ENCODE results near the gene FOXP1. TPM values are rescaled to one million over a fixed set of nuclear protein-coding genes. Genes with fewer than 3 reads are reported as not detected.

The FOXP1 gene
- polyA plus RNA-seq, 1 experiment: 56.6 TPM

DNA sequence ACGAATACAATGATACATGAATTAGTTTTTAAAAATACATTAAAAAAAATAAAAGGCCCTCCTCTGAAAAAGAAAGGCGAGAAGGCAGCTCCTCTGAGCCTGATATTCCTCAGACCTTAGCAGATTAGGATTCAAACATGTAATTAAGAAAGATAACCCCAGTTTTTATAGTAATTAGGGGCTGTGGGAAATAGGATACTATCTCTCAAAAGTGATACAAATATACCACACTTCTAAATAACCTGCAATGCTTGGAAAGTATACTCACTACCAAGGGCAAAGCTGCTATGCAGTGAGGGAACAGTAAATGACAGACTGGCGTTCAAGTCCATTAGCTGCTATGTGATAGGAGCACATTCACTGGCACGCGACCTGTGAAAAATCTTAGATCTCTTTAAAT is 445.1 kb downstream of the FOXP1 start:
- TF ChIP-seq, protein P1, sequence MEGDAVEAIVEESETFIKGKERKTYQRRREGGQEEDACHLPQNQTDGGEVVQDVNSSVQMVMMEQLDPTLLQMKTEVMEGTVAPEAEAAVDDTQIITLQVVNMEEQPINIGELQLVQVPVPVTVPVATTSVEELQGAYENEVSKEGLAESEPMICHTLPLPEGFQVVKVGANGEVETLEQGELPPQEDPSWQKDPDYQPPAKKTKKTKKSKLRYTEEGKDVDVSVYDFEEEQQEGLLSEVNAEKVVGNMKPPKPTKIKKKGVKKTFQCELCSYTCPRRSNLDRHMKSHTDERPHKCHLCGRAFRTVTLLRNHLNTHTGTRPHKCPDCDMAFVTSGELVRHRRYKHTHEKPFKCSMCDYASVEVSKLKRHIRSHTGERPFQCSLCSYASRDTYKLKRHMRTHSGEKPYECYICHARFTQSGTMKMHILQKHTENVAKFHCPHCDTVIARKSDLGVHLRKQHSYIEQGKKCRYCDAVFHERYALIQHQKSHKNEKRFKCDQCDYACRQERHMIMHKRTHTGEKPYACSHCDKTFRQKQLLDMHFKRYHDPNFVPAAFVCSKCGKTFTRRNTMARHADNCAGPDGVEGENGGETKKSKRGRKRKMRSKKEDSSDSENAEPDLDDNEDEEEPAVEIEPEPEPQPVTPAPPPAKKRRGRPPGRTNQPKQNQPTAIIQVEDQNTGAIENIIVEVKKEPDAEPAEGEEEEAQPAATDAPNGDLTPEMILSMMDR (IDR thresholded peaks at IDR 0.05; ENCODE audit: low read depth, low read length): no peak
- DNase-seq (ENCODE audit: low read depth, low spot score): no peak
- ChIA-PET POLR2A (no interaction called here), CTCF (no interaction called here)
- Histone ChIP-seq H3K27ac (ENCODE audit: low read depth, low read length) (no peak overlapping the region), H3K4me3 (ENCODE audit: low read depth, low read length) (no peak overlapping the region), H3K9me3 (ENCODE audit: control insufficient read depth, insufficient read depth, low read length) (0 out of 2 replicates have a peak, but pooled peaks cover 3% of the 10 kb centered on the region), H3K27me3 (ENCODE audit: control insufficient read depth, insufficient read depth, low read length) (no peaks in the 10 kb centered on the region)

- ChIA-PET CTCF (interaction anchor here (0.5 to 2.5 kb wide), 3 partner anchors 261 to 1773 kb away, joined by 3 to 5 read pairs (median 3); no protein-coding TSS in a partner anchor), POLR2A (interaction anchor here (1.4 kb wide), 1 partner anchor 49 kb away, joined by 3 read pairs; no protein-coding TSS in a partner anchor)
- Histone ChIP-seq H3K4me3 (ENCODE audit: low read depth, low read length) (no peak overlapping the region), H3K27ac (ENCODE audit: low read depth, low read length) (no peak overlapping the region), H3K9me3 (ENCODE audit: control insufficient read depth, insufficient read depth, low read length) (no peaks in the 10 kb centered on the region), H3K27me3 (ENCODE audit: control insufficient read depth, insufficient read depth, low read length) (no peaks in the 10 kb centered on the region)
- no peak for DNase-seq (ENCODE audit: low read depth, low spot score)
- TF ChIP-seq, protein P1 (IDR thresholded peaks at IDR 0.05; ENCODE audit: low read depth, low read length): no peak
Observed at GRCh38 chr3:71136276-71136675, 447.3 kb downstream of the FOXP1 start.

DNA sequence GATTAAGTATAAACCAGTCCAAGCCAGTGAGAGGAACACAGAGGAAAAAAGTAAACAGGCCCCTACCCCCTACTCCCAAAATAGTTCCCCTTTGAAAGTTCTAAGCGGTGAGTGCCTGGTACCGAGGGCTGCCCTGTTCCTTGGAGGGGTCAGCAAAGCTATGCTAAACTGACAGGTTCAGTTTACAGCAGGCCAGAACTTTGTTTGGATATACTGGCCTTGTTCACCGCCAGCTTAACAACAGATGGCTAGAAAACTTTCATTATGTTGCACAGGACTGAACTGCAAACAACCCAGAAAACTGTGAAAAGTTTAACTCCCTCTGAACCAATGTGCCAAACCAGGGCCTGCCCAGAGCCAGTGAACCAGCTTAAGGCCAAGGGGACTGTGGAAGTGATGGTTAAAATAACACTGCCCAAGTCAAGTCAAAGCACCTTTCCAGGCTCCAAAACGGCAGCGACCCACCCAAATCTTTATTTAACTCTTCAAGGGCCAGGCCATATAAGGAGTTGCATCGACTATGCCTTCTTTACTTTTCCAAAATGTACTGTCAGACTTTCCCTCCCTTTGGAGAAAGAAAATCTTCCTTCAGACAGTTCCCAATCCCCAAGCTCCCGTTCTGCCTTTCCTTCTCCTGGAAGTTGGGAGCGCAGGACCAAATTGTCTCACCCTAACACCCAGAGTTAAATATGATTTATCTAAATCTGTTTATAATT is 448.0 kb downstream of the FOXP1 start:
- Histone ChIP-seq H3K27me3 (ENCODE audit: control insufficient read depth, insufficient read depth, low read length) (no peaks in the 10 kb centered on the region), H3K27ac (ENCODE audit: low read depth, low read length) (no peak overlapping the region), H3K9me3 (ENCODE audit: control insufficient read depth, insufficient read depth, low read length) (no peaks in the 10 kb centered on the region), H3K4me3 (ENCODE audit: low read depth, low read length) (no peak overlapping the region)
- TF ChIP-seq, protein P1 (IDR thresholded peaks at IDR 0.05; ENCODE audit: low read depth, low read length): no peak
- DNase-seq (ENCODE audit: low read depth, low spot score): no peak
- POLR2A ChIA-PET: interaction anchor here (1.4 kb wide), 1 partner anchor 49 kb away, joined by 3 read pairs; no protein-coding TSS in a partner anchor
- CTCF ChIA-PET: interaction anchor here (1.2 to 2.5 kb wide), 2 partner anchors 262 to 585 kb away, joined by 5 read pairs; no protein-coding TSS in a partner anchor

DNA sequence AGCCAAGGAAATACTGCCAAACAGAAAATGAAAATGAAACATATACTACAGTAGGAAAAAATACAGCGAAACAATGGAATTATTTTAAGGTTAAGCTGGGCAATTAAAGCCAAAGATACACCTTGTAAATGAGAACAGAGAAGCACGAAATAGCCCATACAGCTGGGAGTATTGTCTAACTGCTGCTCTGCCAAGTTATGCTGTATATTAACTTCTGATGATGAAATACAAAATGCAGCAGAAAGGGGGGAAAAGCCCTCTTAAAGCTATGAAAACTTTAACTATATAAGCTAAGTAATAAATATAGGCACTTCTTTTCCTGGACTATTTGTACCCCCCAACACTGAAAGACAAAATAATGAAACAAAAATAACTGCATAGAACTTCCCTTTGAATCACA is 449.0 kb downstream of the FOXP1 start:
- H3K27ac ChIP-seq (ENCODE audit: low read depth, low read length): no peak overlapping the region
- CTCF ChIA-PET: interaction anchor here (0.7 to 2.5 kb wide), 3 partner anchors 63 to 584 kb away, joined by 3 to 5 read pairs (median 5); no protein-coding TSS in a partner anchor
- no peak for DNase-seq (ENCODE audit: low read depth, low spot score)
- no peak overlapping the region for H3K4me3 ChIP-seq (ENCODE audit: low read depth, low read length)
- no peaks in the 10 kb centered on the region for H3K27me3 ChIP-seq (ENCODE audit: control insufficient read depth, insufficient read depth, low read length)
- TF ChIP-seq, protein P1 (IDR thresholded peaks at IDR 0.05; ENCODE audit: low read depth, low read length): no peak
- no peaks in the 10 kb centered on the region for H3K9me3 ChIP-seq (ENCODE audit: control insufficient read depth, insufficient read depth, low read length)
- POLR2A ChIA-PET: interaction anchor here (0.6 kb wide), 1 partner anchor 95 kb away, joined by 3 read pairs; no protein-coding TSS in a partner anchor

DNA sequence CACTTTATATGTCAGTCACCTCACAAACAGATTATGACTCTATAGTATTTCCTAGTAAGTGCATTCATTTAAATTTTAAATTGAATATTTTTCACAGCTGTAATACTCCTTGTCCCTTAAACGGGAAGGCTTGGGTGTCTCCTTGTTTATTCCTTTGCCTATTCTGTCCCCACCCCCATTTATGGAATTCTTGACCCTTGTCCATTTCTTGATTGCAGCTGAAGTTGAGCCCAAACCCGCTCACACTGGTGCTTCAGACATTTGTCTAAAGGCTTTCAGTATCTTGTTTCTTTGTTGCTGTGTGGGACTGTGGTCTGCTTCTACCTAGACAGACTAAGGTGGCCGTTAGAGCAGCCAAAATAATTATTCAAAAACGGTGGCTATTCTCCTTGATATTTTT is 449.7 kb downstream of the FOXP1 start:
- Histone ChIP-seq H3K27me3 (ENCODE audit: control insufficient read depth, insufficient read depth, low read length) (no peaks in the 10 kb centered on the region), H3K4me3 (ENCODE audit: low read depth, low read length) (no peak overlapping the region), H3K9me3 (ENCODE audit: control insufficient read depth, insufficient read depth, low read length) (no peaks in the 10 kb centered on the region), H3K27ac (ENCODE audit: low read depth, low read length) (no peak overlapping the region)
- no peak for DNase-seq (ENCODE audit: low read depth, low spot score)
- TF ChIP-seq, protein P1 (IDR thresholded peaks at IDR 0.05; ENCODE audit: low read depth, low read length): no peak
- CTCF ChIA-PET: interaction anchor here (0.7 to 2.5 kb wide), 2 partner anchors 63 to 264 kb away, joined by 3 to 5 read pairs; no protein-coding TSS in a partner anchor
- POLR2A ChIA-PET: interaction anchor here (0.6 kb wide), 1 partner anchor 94 kb away, joined by 3 read pairs; no protein-coding TSS in a partner anchor

All from AG04450 (cell line).